ENCODE measurements around the gene CES2. TPM values are rescaled to one million over a fixed set of nuclear protein-coding genes. Genes with fewer than 3 reads are reported as not detected.
A peak's percentile ranks its signal among the peaks of the same experiment; 100 is the strongest.
"Not testable (repeated sequence)": the region's sequence is repeated elsewhere in the genome, so short reads cannot be mapped to it uniquely, and the experiment has no call there.

CES2 gene
- total RNA-seq, 1 experiment from 2014 or later: 13.3 TPM

DNA sequence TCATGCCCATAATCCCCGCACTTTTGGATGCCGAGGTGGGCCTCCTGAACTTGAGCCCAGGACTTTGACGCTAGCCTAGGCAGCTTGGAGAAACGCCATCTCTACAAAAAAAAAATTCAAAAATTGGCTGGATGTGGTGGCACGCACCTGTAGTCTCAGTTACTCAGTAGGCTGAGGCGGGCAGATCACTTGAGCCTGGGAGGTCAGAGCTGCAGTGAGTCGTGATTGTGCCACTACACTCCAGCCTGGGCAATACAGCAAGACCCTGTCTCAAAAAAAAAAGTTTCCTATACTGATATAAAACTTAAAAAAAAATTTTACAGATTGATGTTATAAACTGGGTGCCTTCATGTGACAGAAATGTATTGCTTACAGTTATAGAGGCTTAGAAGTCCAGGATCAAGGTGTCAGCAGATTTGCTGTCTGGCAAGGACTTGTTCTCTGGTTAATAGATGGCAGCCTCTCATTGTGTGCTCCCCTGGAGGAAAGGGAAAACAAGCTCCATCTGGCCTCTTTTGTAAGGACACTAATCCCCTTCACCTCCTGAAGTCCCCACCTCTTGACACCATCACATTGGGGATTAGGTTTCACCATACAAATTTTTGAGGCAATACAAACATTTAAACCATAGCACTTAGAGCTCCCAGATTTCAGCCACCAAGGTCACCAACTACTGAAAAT, 17.3 kb downstream of the CES2 start:
- Histone ChIP-seq H3K79me2 (ENCODE audit: low read length) (no peaks in the 10 kb centered on the region), H3K9me2 (replicated peaks; ENCODE audit: insufficient read depth, low read length) (no peaks in the 10 kb centered on the region), H3K9me3 (ENCODE audit: low read length) (no peaks in the 10 kb centered on the region), H4K20me1 (ENCODE audit: insufficient read depth, low read depth, low read length) (no peaks in the 10 kb centered on the region), H3K4me2 (ENCODE audit: low read depth, low read length, poor library complexity, severe bottlenecking) (no peak overlapping the region), H3K27ac (ENCODE audit: low read length) (no peak overlapping the region), H2AFZ (ENCODE audit: low read length) (no peak overlapping the region), H3K4me3 (ENCODE audit: low read length) (no peak overlapping the region), H3K4me1 (ENCODE audit: low read length) (peaks cover 2% of the 10 kb centered on the region; the same call in 1 of the 2 replicates), H3K9ac (ENCODE audit: low read length) (no peak overlapping the region), H3K36me3 (ENCODE audit: insufficient read depth, low read length) (no peaks in the 10 kb centered on the region), H3K27me3 (ENCODE audit: low read length) (no peaks in the 10 kb centered on the region)
- DNase-seq: no peak

DNA sequence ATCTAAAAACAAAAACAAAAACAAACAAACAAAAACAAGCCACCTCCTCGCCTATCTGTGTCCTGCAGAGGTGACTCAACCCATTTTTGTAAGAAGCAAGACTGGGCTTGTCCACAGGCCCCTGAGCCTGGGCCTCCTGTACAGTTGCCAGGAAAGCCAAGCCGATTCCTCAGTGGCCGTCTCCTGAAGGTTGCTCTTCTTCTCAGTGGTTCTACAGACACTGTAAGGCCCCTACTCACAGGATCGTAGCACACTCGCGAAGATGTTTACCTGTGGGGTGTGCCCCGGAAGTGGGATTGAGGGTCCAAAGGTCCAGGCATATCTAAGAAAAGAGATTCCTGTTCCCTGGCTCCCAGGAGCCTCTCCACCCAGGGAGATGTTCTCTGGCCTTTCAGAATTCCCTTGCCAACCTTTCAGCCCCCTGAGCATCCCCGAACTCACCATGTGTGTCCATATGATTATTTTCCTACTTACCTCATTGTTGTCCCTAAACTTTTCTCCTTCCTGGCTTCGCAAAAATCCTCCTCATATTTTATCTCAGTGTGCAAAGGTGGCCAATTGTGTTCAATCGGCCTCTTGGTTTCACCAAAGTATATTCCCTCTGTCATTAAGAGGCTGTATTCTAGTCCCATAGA, 18.3 kb downstream of the CES2 start:
- no peaks in the 10 kb centered on the region for H3K36me3 ChIP-seq (ENCODE audit: insufficient read depth, low read length)
- H3K9ac ChIP-seq (ENCODE audit: low read length): no peak overlapping the region
- H3K9me3 ChIP-seq (ENCODE audit: low read length): no peaks in the 10 kb centered on the region
- H3K9me2 ChIP-seq (replicated peaks; ENCODE audit: insufficient read depth, low read length): no peaks in the 10 kb centered on the region
- H2AFZ ChIP-seq (ENCODE audit: low read length): no peak overlapping the region
- DNase-seq: no peak
- no peaks in the 10 kb centered on the region for H3K4me1 ChIP-seq (ENCODE audit: low read length)
- H3K4me3 ChIP-seq (ENCODE audit: low read length): no peak overlapping the region
- no peaks in the 10 kb centered on the region for H3K27me3 ChIP-seq (ENCODE audit: low read length)
- H3K27ac ChIP-seq (ENCODE audit: low read length): no peak overlapping the region
- H4K20me1 ChIP-seq (ENCODE audit: insufficient read depth, low read depth, low read length): no peaks in the 10 kb centered on the region
- H3K79me2 ChIP-seq (ENCODE audit: low read length): no peaks in the 10 kb centered on the region
- H3K4me2 ChIP-seq (ENCODE audit: low read depth, low read length, poor library complexity, severe bottlenecking): no peak overlapping the region

DNA sequence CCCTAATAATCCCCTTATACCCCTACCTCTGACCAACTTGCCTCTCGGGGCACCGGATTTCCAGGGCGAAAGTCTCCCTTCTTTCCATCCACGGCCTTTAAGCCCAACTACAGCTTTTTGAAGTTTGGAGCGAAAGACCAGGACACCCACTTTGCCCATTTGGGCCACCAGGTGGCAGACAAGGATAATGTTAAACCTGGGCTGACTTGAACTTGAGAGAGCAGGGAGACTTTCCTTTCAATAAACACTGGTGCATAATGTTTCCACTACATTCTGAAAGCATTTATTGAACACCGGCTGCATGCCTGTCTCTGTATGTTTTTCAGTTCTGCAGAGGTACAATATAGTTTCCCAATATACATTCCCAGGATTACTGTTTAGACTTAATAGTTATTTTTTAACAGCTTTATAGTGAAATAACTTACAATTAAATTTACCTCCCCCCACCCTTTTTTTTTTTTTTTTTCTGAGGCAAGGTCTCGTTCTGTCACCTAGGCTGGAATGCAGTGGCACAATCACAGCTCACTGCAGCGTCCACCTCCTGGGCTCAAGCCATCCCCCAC, 18.9 kb downstream of the CES2 start:
- Histone ChIP-seq H3K4me1 (ENCODE audit: low read length) (no peaks in the 10 kb centered on the region), H3K36me3 (ENCODE audit: insufficient read depth, low read length) (no peaks in the 10 kb centered on the region), H3K9ac (ENCODE audit: low read length) (no peak overlapping the region), H3K4me3 (ENCODE audit: low read length) (no peak overlapping the region), H3K27me3 (ENCODE audit: low read length) (no peaks in the 10 kb centered on the region), H3K9me3 (ENCODE audit: low read length) (no peaks in the 10 kb centered on the region), H3K9me2 (replicated peaks; ENCODE audit: insufficient read depth, low read length) (no peaks in the 10 kb centered on the region), H2AFZ (ENCODE audit: low read length) (no peak overlapping the region), H4K20me1 (ENCODE audit: insufficient read depth, low read depth, low read length) (no peaks in the 10 kb centered on the region), H3K4me2 (ENCODE audit: low read depth, low read length, poor library complexity, severe bottlenecking) (no peak overlapping the region), H3K27ac (ENCODE audit: low read length) (no peak overlapping the region), H3K79me2 (ENCODE audit: low read length) (no peaks in the 10 kb centered on the region)
- DNase-seq: peak; percentile 90

DNA sequence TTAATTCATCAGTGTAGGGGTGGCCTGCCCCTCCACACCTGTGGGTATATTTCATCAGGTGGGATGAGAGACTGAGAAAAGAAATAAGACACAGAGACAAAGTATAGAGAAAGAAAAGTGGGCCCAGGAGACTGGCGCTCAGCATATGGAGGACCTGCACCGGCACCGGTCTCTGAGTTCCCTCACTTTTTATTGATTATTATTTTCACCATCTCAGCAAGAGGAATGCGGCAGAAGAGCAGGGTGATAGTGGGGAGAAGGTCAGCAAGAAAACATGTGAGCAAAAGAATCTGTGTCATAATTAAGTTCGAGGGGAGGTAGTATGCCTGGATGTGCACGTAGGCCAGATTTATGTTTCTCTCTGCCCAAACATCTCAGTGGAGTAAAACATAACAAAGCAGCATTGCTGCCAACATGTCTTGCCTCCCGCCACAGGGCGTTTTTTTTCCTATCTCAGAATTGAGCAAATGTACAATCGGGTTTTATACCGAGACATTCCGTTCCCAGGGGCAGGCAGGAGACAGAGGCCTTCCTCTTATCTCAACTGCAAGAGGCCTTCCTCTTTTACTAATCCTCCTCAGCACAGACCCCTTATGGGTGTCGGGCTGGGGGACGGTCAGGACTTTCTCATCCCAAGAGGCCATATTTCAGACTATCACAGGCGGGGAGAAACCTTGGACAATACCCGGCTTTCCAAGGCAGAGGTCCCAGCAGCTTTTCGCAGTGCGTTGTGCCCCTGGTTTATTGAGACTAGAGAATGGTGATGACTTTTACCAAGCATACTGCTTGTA, 20.2 kb downstream of the CES2 start:
- H3K4me1 ChIP-seq (ENCODE audit: low read length); H3K4me3 ChIP-seq (ENCODE audit: low read length); H4K20me1 ChIP-seq (ENCODE audit: insufficient read depth, low read depth, low read length); H3K9ac ChIP-seq (ENCODE audit: low read length); H2AFZ ChIP-seq (ENCODE audit: low read length); H3K27ac ChIP-seq (ENCODE audit: low read length); H3K4me2 ChIP-seq (ENCODE audit: low read depth, low read length, poor library complexity, severe bottlenecking); H3K9me3 ChIP-seq (ENCODE audit: low read length); H3K79me2 ChIP-seq (ENCODE audit: low read length); DNase-seq; H3K36me3 ChIP-seq (ENCODE audit: insufficient read depth, low read length); H3K27me3 ChIP-seq (ENCODE audit: low read length); H3K9me2 ChIP-seq (replicated peaks; ENCODE audit: insufficient read depth, low read length): not testable (repeated sequence)

DNA sequence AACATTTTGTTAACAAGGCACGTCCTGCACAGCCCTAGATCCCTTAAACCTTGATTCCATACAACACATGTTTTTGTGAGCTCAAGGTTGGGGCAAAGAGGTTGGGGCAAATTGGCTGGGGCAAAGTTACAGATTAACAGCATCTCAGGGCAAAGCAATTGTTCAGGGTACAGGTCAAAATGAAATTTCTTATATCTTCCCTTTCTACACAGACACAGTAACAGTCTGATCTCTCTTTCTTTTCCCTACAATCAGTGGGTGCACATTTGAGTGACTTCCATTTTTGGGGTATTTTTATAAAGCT, 20.8 kb downstream of the CES2 start:
- H3K4me2 ChIP-seq (ENCODE audit: low read depth, low read length, poor library complexity, severe bottlenecking); H3K27ac ChIP-seq (ENCODE audit: low read length); DNase-seq; H3K4me3 ChIP-seq (ENCODE audit: low read length); H3K4me1 ChIP-seq (ENCODE audit: low read length); H3K79me2 ChIP-seq (ENCODE audit: low read length); H3K27me3 ChIP-seq (ENCODE audit: low read length); H3K36me3 ChIP-seq (ENCODE audit: insufficient read depth, low read length); H3K9me2 ChIP-seq (replicated peaks; ENCODE audit: insufficient read depth, low read length); H3K9me3 ChIP-seq (ENCODE audit: low read length); H4K20me1 ChIP-seq (ENCODE audit: insufficient read depth, low read depth, low read length); H3K9ac ChIP-seq (ENCODE audit: low read length); H2AFZ ChIP-seq (ENCODE audit: low read length): not testable (repeated sequence)

DNA sequence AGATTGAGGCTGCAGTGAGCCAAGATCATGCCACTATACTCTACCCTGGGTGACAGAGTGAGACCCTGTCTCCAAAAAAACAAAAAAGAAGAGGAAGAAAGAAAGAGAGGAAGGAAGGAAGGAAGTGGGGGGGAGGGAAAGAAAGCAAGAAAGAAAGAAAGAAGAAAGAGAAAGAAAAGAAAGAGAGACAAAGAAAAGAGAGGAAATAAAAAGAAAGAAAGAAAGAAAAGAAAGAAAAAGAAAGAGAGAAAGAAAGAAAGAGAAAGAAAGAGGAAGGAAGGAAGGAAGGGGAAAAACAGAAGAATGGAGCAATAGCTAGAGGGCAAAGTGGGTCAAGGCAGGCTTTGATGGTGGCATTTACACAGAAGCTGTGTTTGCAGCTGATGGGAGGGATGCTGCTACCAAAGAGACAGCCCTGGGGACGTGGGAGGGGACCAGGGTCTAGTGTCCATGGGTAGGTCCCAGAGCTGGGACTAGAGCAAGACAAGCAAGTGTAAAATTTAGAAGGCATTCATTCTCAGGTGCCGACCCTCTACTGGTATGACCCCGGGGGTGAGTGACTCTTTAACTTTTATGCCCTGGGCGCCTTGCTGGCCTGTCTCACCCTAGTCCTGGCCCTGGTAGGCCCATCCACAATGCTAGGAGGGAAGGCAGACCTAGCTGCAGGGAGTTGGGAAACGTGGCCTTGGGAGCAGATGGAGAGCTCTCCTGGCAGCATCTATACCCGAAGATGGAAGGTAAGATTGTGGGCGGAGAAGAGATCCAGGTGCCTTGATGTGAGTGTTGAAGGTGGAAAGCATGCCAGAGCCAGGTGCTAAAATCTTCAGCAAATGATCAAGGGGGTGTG, 23.8 kb downstream of the CES2 start:
- Histone ChIP-seq H3K79me2 (ENCODE audit: low read length) (peaks cover 9% of the 10 kb centered on the region; the same call in 1 of the 2 replicates), H2AFZ (ENCODE audit: low read length) (no peak overlapping the region), H3K4me1 (ENCODE audit: low read length) (peaks cover 9% of the 10 kb centered on the region), H3K27me3 (ENCODE audit: low read length) (no peaks in the 10 kb centered on the region), H3K4me2 (ENCODE audit: low read depth, low read length, poor library complexity, severe bottlenecking) (no peak overlapping the region), H3K27ac (ENCODE audit: low read length) (no peak overlapping the region), H3K36me3 (ENCODE audit: insufficient read depth, low read length) (no peaks in the 10 kb centered on the region), H3K9ac (ENCODE audit: low read length) (no peak overlapping the region), H3K9me3 (ENCODE audit: low read length) (no peaks in the 10 kb centered on the region), H3K4me3 (ENCODE audit: low read length) (no peak overlapping the region), H3K9me2 (replicated peaks; ENCODE audit: insufficient read depth, low read length) (no peaks in the 10 kb centered on the region), H4K20me1 (ENCODE audit: insufficient read depth, low read depth, low read length) (no peaks in the 10 kb centered on the region)
- no peak for DNase-seq

DNA sequence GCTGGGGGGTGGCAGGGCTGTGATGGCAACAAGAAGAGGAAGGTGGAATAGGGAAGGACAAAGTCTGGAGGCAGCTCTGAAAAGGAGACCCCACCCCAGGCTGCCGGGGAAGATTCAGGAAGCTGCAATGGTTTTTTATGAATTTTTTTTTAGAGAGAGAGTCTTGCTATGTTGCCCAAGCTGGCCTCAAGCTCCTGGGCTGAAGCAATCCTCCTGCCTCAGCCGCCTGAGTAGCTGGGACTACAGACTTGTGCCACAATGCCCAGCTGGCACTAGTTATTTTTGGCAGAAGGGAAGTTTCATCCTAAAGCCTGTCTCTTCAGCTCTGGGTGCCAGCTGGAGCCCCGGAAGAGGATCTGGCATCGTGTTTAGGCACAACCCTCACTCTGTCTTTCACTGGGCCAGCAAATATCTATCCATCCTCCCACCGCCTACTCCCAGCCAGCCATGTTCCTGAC, 24.4 kb downstream of the CES2 start:
- Histone ChIP-seq H4K20me1 (ENCODE audit: insufficient read depth, low read depth, low read length) (no peaks in the 10 kb centered on the region), H3K9me3 (ENCODE audit: low read length) (no peaks in the 10 kb centered on the region), H2AFZ (ENCODE audit: low read length) (no peak overlapping the region), H3K4me2 (ENCODE audit: low read depth, low read length, poor library complexity, severe bottlenecking) (no peak overlapping the region), H3K9me2 (replicated peaks; ENCODE audit: insufficient read depth, low read length) (no peaks in the 10 kb centered on the region), H3K4me1 (ENCODE audit: low read length) (peaks cover 9% of the 10 kb centered on the region), H3K27me3 (ENCODE audit: low read length) (no peaks in the 10 kb centered on the region), H3K9ac (ENCODE audit: low read length) (no peak overlapping the region), H3K36me3 (ENCODE audit: insufficient read depth, low read length) (no peaks in the 10 kb centered on the region), H3K27ac (ENCODE audit: low read length) (no peak overlapping the region), H3K4me3 (ENCODE audit: low read length) (no peak overlapping the region), H3K79me2 (ENCODE audit: low read length) (peaks cover 9% of the 10 kb centered on the region; the same call in 1 of the 2 replicates)
- no peak for DNase-seq

All from Karpas-422 (cell line).